G401 (cell line): ENCODE results near the gene DTNB. TPM values are rescaled to one million over a fixed set of nuclear protein-coding genes. Genes with fewer than 3 reads are reported as not detected.
"Not testable (repeated sequence)": the region's sequence is repeated elsewhere in the genome, so short reads cannot be mapped to it uniquely, and the experiment has no call there.

Source experiments
- DNase-seq: peaks from one replicate; pipeline ENCODE4 v3.0.0-alpha.2; 2015; ENCODE audit warnings: low spot score
- in situ Hi-C: cut with HindIII; loops from 2 replicates; pipeline ENCODE4 v1.10.0; 2016; ENCODE audit warnings: low sequenced_read_pairs, mixed read lengths
- total RNA-seq: library from RNA; depleted of rRNA; stranded (reverse); fragments of >200 nt; shearing (Covaris generic); gene quantifications from 2 replicates; pipeline ENCODE4 v1.2.3, GENCODE V29; 2014

DTNB gene
- total RNA-seq, 1 experiment from 2014 or later: 21.2 TPM

- no peak for DNase-seq
- in situ Hi-C loops: no loop called here
These were observed 114.2 kb downstream of the DTNB start for GRCh38 chr2:25559148-25559547.

- in situ Hi-C loops: no loop called here
- DNase-seq: no peak
These were observed 115.1 kb downstream of the DTNB start for GRCh38 chr2:25558262-25558661.

GRCh38 chr2:25557179-25558036 lies 116.0 kb downstream of the DTNB start:
- in situ Hi-C loops: no loop called here
- no peak for DNase-seq

- in situ Hi-C loops: no loop called here
- no peak for DNase-seq
These were observed 121.1 kb downstream of the DTNB start for GRCh38 chr2:25552318-25552717.

DNA sequence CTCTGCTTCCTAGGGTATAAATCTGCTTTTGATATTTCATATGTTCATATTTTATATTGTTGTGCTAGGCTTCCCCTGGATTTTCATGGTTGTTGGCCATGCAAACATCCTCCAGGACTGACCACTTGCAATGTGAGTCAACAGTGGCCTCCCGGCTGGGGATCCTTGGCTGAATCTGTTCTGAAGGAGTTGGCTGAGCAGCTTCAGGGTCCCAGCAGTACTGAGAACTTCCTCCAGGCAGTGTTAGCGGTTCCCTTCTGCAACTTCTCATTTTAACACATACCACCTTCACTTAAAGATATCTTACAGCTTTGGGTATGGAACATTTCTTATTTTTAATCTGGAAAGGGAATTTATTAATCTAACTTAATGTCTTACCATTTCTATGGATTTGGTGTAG lies 122.1 kb downstream of the DTNB start:
- in situ Hi-C loops: no loop called here

DNA sequence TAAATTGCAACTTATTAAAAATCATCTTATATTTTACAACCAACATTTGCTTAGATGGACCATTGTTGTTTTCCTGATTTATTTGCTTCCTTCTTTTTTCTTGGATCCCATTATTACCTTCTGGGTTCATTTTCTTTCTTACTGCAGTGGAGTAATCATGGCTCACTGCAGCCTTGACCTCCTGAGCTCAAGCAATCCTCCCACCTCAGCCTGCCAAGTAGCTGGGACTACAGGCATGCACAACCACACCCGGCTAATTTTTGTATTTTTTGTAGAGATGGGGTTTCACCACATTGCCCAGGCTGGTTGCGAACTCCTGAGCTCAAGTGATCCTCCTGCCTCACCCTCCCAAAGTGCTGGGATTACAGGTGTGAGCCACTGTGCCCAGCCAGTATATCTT lies 123.8 kb downstream of the DTNB start:
- in situ Hi-C loops, DNase-seq: not testable (repeated sequence)

More for the DNA sequence above, 122.1 kb downstream of the DTNB start:
- DNase-seq: no peak

- in situ Hi-C loops: no loop called here
- DNase-seq: no peak
These were observed 124.8 kb downstream of the DTNB start for GRCh38 chr2:25548601-25549000.

DNA sequence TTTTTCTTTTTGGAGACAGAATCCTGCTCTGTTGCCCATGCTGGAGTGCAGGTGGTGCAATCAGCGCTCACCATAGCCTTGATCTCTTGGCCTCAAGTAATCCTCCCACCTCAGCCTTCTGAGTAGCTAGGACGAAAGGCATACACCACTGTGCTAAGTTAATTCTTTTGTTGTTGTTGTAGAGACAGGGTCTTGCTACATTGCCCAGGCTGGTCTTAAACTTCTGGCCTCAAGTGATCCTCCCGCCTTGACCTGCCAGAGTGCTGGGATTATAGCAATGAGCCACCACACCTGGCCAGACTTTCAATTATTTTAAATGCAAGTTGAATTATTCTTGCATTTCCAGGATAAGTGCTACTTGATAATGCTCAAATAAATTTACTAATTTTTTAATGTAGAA lies 126.5 kb downstream of the DTNB start:
- DNase-seq: no peak
- in situ Hi-C loops: no loop called here

GRCh38 chr2:25545899-25546298 lies 127.5 kb downstream of the DTNB start:
- no peak for DNase-seq
- in situ Hi-C loops: no loop called here

GRCh38 chr2:25544445-25544844 lies 128.9 kb downstream of the DTNB start:
- in situ Hi-C loops: no loop called here
- DNase-seq: no peak

GRCh38 chr2:25543939-25544338 lies 129.4 kb downstream of the DTNB start:
- in situ Hi-C loops: no loop called here
- no peak for DNase-seq

GRCh38 chr2:25541378-25541777 lies 132.0 kb downstream of the DTNB start:
- DNase-seq: no peak
- in situ Hi-C loops: no loop called here

DNA sequence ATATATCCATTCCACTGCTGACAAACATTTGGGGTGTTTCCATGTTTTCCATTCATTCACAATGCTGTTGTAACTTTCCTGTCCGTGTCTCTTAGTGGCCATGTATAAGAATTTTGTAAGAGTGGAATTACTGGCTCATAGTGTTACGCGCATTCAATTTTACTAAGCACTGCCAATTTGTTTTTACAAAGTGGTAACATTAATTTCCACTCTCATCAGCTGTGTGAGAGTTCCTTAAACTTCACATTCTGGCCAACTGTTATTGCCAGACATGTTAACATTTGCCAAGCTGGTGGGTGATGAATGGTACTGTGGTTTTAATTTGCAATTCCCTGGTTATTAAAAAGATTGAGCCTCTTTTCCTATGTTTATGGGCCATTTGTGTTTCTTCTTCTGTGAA lies 134.2 kb downstream of the DTNB start:
- DNase-seq: no peak
- in situ Hi-C loops: no loop called here

GRCh38 chr2:25537526-25537925 lies 135.9 kb downstream of the DTNB start:
- DNase-seq: no peak
- in situ Hi-C loops: no loop called here

DNA sequence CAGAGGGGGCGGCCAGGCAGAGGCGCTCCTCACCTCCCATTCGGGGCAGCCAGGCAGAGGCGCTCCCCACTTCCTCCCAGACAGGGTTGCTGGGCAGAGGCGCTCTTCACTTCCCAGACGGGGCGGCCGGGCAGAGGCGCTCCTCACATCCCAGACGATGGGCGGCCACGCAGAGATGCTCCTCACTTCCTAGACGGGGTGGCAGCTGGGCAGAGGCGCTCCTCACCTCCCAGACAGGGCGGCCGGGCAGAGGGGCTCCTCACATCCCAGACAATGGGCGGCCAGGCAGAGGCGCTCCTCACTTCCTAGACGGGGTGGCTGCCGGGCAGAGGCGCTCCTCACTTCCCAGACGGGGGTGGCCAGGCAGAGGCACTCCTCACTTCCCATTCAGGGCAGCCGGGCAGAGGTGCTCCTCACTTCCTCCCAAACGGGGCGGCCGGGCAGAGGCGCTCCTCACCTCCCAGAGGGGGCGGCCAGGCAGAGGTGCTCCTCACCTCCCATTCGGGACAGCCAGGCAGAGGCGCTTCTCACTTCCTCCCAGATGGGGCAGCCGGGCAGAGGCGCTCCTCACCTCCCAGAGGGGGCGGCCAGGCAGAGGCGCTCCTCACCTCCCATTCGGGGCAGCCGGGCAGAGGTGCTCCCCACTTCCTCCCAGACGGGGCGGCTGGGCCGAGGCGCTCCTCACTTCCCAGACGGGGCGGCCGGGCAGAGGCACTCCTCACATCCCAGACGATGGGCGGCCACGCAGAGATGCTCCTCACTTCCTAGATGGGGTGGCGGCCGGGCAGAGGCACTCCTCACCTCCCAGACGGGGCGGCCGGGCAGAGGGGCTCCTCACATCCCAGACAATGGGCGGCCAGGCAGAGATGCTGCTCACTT lies 137.7 kb downstream of the DTNB start:
- in situ Hi-C loops, DNase-seq: not testable (repeated sequence)

DNA sequence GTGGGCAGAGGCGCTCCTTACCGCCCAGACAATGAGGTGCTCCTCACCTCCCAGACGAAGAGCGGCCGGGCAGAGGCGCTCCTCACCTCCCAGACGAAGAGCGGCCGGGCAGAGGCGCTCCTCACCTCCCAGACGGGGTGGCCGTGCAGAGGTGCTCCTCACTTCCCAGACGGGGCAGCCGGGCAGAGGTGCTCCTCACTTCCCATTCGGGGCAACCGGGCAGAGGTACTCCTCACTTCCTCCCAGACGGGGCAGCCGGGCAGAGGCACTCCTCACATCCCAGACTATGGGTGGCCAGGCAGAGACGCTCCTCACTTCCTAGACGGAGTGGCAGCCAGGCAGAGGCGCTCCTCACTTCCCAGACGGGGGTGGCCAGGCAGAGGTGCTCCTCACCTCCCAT lies 138.4 kb downstream of the DTNB start:
- in situ Hi-C loops, DNase-seq: not testable (repeated sequence)

- DNase-seq: no peak
- in situ Hi-C loops: no loop called here
These were observed 138.9 kb downstream of the DTNB start for GRCh38 chr2:25534455-25534854.

DNA sequence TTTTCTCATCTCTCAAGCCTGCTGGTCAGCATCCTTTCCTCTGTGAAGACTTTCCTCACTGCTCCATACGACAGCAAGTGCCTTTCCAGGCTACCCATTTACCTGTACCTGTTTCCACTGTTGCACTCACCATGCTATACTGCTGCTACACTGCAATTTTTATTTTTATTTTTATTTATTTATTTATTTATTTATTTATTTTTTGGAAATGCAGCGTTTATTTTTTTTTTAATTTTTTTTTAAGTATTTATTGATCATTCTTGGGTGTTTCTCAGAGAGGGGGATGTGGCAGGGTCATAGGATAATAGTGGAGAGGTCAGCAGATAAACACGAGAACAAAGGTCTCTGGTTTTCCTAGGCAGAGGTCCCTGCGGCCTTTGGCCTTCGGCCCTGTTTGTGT lies 139.6 kb downstream of the DTNB start:
- in situ Hi-C loops, DNase-seq: not testable (repeated sequence)

DNA sequence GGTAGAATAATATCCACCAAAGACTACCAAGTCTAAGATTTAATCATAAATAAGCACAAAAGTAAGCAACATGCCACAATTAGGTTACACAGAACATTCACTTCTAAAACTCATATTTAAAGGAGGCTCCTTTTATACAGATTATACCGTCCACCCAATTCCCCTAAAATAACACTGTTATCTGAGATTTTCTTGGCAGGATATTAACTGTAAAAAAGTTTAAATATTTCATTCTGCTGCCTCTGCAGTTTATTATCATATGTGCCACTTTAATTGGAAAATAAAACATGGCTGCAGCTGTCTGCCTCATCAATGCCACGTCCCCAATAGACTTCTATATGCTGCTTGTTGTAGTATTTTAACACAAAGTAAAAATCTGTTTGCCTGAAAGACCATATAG lies 140.9 kb downstream of the DTNB start:
- no peak for DNase-seq
- in situ Hi-C loops: no loop called here

DNA sequence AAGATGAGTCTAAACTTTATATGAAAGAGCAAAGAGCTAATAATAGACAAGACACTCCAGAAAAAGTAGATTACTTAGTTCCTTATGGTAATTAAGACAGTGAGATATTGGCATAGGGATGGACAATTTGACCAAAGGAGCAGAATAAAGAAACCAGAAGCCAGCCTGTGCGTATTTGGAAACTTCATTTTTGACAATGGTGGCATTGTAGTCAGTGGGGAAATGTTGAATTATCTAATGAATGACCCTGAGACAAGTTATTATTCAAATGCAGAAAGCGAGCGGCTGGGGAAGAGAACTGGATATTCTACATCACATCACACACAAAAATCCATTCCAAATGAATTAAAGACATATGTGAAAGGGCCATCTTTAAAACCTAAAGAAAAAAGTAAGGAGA lies 144.3 kb downstream of the DTNB start:
- no peak for DNase-seq
- in situ Hi-C loops: no loop called here
